CD4-positive, alpha-beta T cell (primary cell): ENCODE results near the gene HOXA11. TPM values are rescaled to one million over a fixed set of nuclear protein-coding genes. Genes with fewer than 3 reads are reported as not detected.

Experiments used
- ATAC-seq: fragments of 200-7000 bp; cut with Tn5 transposase; one replicate; pipeline ENCODE4 v1.10.0; 2022; ENCODE audit warnings: mild to moderate bottlenecking; ENCODE audit not compliant: poor library complexity
- CTCF ChIA-PET: fragments of 350-600 bp; sonication (Branson Sonifier 250); formaldehyde crosslinking; loops from one replicate; lab custom pipeline; 2021; ENCODE audit warnings: antibody characterized with exemption, inconsistent platforms; lab: Charles Lee
- POLR2A ChIA-PET: fragments of 350-600 bp; sonication (Branson Sonifier 250); formaldehyde crosslinking; loops from one replicate; lab custom pipeline; 2021; ENCODE audit warnings: antibody characterized with exemption, inconsistent platforms; lab: Charles Lee
- DNase-seq, 14 experiments: peaks; one replicate each; pipeline ENCODE4 v3.0.0-alpha.2; 2013 to 2020; ENCODE audit warnings: mixed read lengths in 2 of 14
- H3K27ac ChIP-seq, 2 donors: one replicate each; pipeline versions ENCODE4 v1.5.1 to v1.7.0; 2013; ENCODE audit warnings: low read length in 2 of 2, low read depth in 1 of 2, mild to moderate bottlenecking in 1 of 2
- H3K27me3 ChIP-seq, 2 experiments: 1 replicate in 1 of 2; 2 replicates in 1 of 2; pipeline versions ENCODE4 v1.6.1 to v1.7.0; 2013; ENCODE audit warnings: low read length in 2 of 2, control low read depth in 1 of 2, mild to moderate bottlenecking in 1 of 2, moderate library complexity in 1 of 2; ENCODE audit not compliant: insufficient read depth in 2 of 2, control insufficient read depth in 1 of 2
- H3K36me3 ChIP-seq: one replicate; pipeline ENCODE4 v1.6.1; 2013; ENCODE audit warnings: low read length, control low read depth; ENCODE audit not compliant: insufficient read depth
- H3K4me1 ChIP-seq: one replicate; pipeline ENCODE4 v1.6.1; 2013; ENCODE audit warnings: low read length, control low read depth; ENCODE audit not compliant: insufficient read depth
- H3K4me3 ChIP-seq: one replicate; pipeline ENCODE4 v1.5.1; 2013; ENCODE audit warnings: mild to moderate bottlenecking, low read length, moderate library complexity
- H3K9me3 ChIP-seq, 2 experiments: 1 replicate in 1 of 2; 2 replicates in 1 of 2; pipeline versions ENCODE4 v1.6.1 to v1.7.0; 2013; ENCODE audit warnings: low read length in 2 of 2, mild to moderate bottlenecking in 2 of 2, control low read depth in 1 of 2, moderate library complexity in 1 of 2; ENCODE audit not compliant: control insufficient read depth in 1 of 2, insufficient read depth in 1 of 2
- H3K27ac Mint-ChIP-seq: one replicate; pipeline ENCODE4 v1.8.0; 2020; ENCODE audit warnings: mixed read lengths
- H3K27me3 Mint-ChIP-seq: one replicate; pipeline ENCODE4 v1.8.0; 2021; ENCODE audit warnings: mixed read lengths
- H3K36me3 Mint-ChIP-seq: one replicate; pipeline ENCODE4 v1.8.0; 2021; ENCODE audit warnings: low read depth, mixed read lengths
- H3K4me1 Mint-ChIP-seq: one replicate; pipeline ENCODE4 v1.8.0; 2021; ENCODE audit warnings: low read depth, mixed read lengths
- H3K4me3 Mint-ChIP-seq: one replicate; pipeline ENCODE4 v1.8.0; 2020; ENCODE audit warnings: mild to moderate bottlenecking, mixed read lengths
- H3K9me3 Mint-ChIP-seq: one replicate; pipeline ENCODE4 v1.8.0; 2020; ENCODE audit warnings: mixed read lengths
- intact Hi-C, 2 experiments: fragments of 100-400 bp; cut with DNase I in 1 of 2; cut with micrococcal nuclease in 1 of 2; formaldehyde crosslinking; loops; one replicate each; pipeline versions ENCODE4 v1.15.1 to v1.9.0; 2023 to 2025; cut with DNase I, micrococcal nuclease
- total RNA-seq, 174 experiments: library from RNA in 2 of 174; stranded (reverse) in 2 of 174; gene quantifications; one replicate each; pipeline ENCODE4 v1.2.3 and lab custom pipeline; 2021 to 2026
- TF ChIP-seq, protein P1 (sequence below): fragments of 200-600 bp; IDR thresholded peaks from one replicate; pipeline ENCODE4 v1.8.0; 2022; ENCODE audit warnings: antibody characterized with exemption, mild to moderate bottlenecking

The HOXA11 gene
- total RNA-seq, 2 experiments from 2014 or later = not detected

GRCh38 chr7:27211764-27212204 lies 26.8 kb upstream of the HOXA11 start:
- Mint-ChIP-seq H3K27ac (no peak overlapping the region), H3K27me3 (peaks cover 98% of the 10 kb centered on the region), H3K4me3 (no peak overlapping the region), H3K36me3 (no peaks in the 10 kb centered on the region), H3K4me1 (peaks cover 16% of the 10 kb centered on the region), H3K9me3 (no peaks in the 10 kb centered on the region)
- Histone ChIP-seq H3K9me3 (peaks cover 0 to 18% of the 10 kb centered on the region in 2 experiments), H3K36me3 (no peaks in the 10 kb centered on the region), H3K27ac (no peak overlapping the region), H3K4me1 (peaks cover 21% of the 10 kb centered on the region), H3K4me3 (no peak overlapping the region), H3K27me3 (peaks cover 81 to 100% of the 10 kb centered on the region in 2 experiments)
- ATAC-seq (no peak), DNase-seq (no peak)
- TF ChIP-seq, protein P1, sequence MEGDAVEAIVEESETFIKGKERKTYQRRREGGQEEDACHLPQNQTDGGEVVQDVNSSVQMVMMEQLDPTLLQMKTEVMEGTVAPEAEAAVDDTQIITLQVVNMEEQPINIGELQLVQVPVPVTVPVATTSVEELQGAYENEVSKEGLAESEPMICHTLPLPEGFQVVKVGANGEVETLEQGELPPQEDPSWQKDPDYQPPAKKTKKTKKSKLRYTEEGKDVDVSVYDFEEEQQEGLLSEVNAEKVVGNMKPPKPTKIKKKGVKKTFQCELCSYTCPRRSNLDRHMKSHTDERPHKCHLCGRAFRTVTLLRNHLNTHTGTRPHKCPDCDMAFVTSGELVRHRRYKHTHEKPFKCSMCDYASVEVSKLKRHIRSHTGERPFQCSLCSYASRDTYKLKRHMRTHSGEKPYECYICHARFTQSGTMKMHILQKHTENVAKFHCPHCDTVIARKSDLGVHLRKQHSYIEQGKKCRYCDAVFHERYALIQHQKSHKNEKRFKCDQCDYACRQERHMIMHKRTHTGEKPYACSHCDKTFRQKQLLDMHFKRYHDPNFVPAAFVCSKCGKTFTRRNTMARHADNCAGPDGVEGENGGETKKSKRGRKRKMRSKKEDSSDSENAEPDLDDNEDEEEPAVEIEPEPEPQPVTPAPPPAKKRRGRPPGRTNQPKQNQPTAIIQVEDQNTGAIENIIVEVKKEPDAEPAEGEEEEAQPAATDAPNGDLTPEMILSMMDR = no peak
- intact Hi-C loops = loop anchor here (5.0 kb wide), 4 partner anchors 361 to 811 kb away; no protein-coding TSS in a partner anchor
- CTCF ChIA-PET = interaction anchor here (0.8 to 1.2 kb wide), 2 partner anchors 12 to 32 kb away, joined by 4 read pairs; partner anchors contain the start of gene HOXA13
- POLR2A ChIA-PET = no interaction called here

DNA sequence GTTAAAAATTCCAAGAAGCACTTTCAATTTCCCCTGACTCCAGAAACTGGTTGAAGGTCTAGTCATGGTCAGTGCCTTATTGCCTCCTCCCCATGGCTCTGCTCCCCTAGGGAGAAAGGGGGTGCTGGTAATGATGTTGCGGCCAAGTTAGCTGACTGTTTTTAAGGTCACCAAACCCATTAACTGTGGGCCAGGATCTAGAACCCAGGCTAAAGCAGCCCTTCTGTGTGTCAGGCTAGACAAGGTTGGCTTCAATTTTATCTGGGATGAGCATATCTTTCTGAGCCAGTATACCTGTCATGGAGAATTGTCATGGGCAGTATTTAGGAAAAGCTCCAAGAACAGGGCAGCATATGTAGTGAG lies 26.0 kb upstream of the HOXA11 start:
- peaks cover 17% of the 10 kb centered on the region for H3K4me1 Mint-ChIP-seq
- ChIA-PET CTCF (interaction anchor here (0.8 to 1.9 kb wide), 4 partner anchors 12 to 809 kb away, joined by 4 read pairs; partner anchors contain the start of gene HOXA13), POLR2A (no interaction called here)
- intact Hi-C loops = loop anchor here (5.0 kb wide), 4 partner anchors 361 to 811 kb away; no protein-coding TSS in a partner anchor
- H3K9me3 ChIP-seq = peaks cover 0 to 19% of the 10 kb centered on the region in 2 experiments
- peaks cover 79 to 100% of the 10 kb centered on the region in 2 experiments for H3K27me3 ChIP-seq
- TF ChIP-seq, protein P1 = no peak
- no peak overlapping the region for H3K4me3 Mint-ChIP-seq
- H3K4me3 ChIP-seq = no peak overlapping the region
- H3K4me1 ChIP-seq = peaks cover 22% of the 10 kb centered on the region
- peaks cover 98% of the 10 kb centered on the region for H3K27me3 Mint-ChIP-seq
- DNase-seq = no peak
- no peaks in the 10 kb centered on the region for H3K36me3 ChIP-seq
- H3K27ac ChIP-seq = no peak overlapping the region
- H3K9me3 Mint-ChIP-seq = no peaks in the 10 kb centered on the region
- H3K27ac Mint-ChIP-seq = no peak overlapping the region
- no peaks in the 10 kb centered on the region for H3K36me3 Mint-ChIP-seq
- ATAC-seq = no peak

- DNase-seq (peak in 7 of 14 experiments; percentile 31 to 69 (median 41)), ATAC-seq (peak; percentile 69)
- no peak overlapping the region for H3K27ac Mint-ChIP-seq
- ChIA-PET POLR2A (no interaction called here), CTCF (interaction anchor here (0.9 to 1.9 kb wide), 6 partner anchors 11 to 886 kb away, joined by 4 to 8 read pairs (median 4); partner anchors contain the start of gene HOXA13)
- H3K4me3 Mint-ChIP-seq = peak overlapping the region; percentile 59
- H3K27me3 Mint-ChIP-seq = peaks cover 98% of the 10 kb centered on the region
- peaks cover 22% of the 10 kb centered on the region for H3K4me1 Mint-ChIP-seq
- intact Hi-C loops = loop anchor here (5.0 kb wide), 4 partner anchors 362 to 812 kb away; no protein-coding TSS in a partner anchor
- Histone ChIP-seq H3K9me3 (peaks cover 0 to 24% of the 10 kb centered on the region in 2 experiments), H3K4me3 (peak overlapping the region; percentile 20), H3K27me3 (peaks cover 81 to 100% of the 10 kb centered on the region in 2 experiments), H3K36me3 (no peaks in the 10 kb centered on the region), H3K4me1 (peaks cover 27% of the 10 kb centered on the region), H3K27ac (no peak overlapping the region)
- TF ChIP-seq, protein P1 = peak; percentile 81
- no peaks in the 10 kb centered on the region for H3K9me3 Mint-ChIP-seq
- no peaks in the 10 kb centered on the region for H3K36me3 Mint-ChIP-seq
Observed at GRCh38 chr7:27210441-27211083, 25.5 kb upstream of the HOXA11 start.
